DMS153 treated with DMSO at 0.1 percent for 48 hours (cell line): Measurements from ENCODE around the gene ASTN2.
"Not testable (repeated sequence)": the region's sequence is repeated elsewhere in the genome, so short reads cannot be mapped to it uniquely, and the experiment has no call there.

Source experiments
- DNase-seq: peaks from one replicate; lab custom pipeline; 2025; ENCODE audit not compliant: unreplicated experiment; lab: John Stamatoyannopoulos, UW

Gene ASTN2

DNA sequence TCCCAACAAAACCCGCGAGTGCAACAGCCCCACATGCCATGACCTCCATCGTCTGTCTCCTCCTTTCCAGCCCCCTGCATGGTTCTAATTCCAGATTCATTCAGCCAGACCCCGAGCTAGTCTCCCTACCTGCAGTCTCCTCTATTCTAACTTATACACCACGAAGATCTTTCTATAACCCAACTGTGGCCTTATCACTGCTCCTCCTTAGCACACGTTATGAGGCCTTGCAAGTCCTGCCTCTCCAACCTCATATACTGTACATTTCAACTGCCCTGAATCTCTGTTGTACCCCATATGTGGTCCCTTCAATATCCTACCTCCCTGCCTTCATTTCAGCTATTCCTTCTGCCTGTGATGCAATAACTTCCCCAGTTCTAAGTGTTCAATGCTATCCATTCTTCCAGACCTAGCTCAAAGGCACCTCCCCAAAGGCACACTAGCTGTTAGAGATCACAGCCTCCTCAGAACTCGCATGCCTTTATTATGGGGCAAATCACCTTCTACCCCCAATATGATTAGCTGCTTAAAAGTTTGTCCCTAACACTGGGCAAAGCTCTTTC is 942.8 kb downstream of the ASTN2 start:
- no peak for DNase-seq

DNA sequence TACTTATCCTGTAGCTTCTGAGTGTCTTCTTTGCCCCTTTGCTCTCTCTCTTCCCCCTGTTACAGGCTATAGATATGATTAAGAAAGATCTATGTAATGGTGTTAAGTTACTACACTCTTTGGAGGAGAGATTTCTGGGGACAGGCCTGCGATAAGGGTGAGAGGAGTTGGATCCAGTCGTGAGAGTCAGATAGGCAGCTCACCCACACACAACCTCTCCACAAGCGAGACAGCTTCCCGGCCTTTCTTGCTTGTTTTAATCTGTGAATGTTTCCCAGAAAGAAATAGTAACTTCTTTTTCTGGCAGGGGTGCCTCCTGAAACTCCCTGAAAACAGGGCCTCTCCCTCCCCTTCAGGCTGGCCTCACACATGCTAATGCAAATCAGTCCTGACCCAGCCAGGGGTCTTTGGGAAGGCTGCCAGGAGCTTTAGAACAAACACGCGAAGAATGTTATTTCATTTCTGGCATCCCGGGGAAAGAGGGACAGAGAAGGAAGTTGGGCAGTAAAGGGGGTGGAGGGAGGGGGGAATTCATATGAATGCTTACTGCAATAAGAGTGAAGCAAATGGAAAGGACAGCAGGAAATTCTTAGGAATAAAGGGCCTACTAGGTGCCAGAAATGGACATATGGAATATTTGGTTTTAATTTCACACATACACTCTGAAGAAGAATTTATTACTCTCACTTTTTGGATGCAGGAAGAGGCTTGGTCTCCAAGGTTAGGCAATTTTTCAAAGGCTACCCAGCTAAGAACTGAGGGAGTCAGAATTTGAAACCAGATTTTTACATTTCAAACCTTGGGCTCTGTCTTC is 943.6 kb downstream of the ASTN2 start:
- no peak for DNase-seq

DNA sequence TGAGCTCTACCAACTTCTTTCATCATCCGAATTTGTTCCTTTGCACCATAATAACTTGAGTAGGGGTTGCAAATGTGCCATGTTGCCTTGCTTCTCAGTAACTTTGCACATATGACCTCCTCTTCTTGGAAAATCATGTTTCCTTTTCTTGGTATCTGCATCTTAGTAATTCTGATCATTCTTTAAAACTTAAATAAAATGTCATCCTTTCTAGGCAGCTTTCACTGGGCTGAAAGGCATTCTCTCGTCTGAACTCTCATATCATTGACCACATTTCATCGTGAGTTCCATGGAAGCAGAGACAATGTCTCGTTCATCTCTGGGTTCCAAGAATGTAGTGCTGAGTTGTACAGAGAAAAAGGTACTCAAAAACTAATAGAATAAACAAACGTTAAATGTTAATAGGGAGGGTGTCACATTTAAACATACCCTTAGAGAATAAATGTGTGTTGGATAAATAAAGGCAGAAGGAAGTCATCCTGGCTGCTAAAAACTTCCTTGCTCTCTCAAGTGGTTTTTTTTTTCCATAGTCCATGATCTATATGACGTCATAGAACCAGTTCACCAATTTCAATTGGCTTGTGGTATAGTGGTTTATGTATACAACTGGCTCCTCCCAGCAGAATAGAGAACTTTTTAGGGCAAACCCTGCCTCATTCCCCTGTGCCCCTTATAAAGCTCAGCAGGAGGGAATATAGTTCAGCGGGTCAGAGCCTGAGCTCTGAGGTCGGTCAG is 945.9 kb downstream of the ASTN2 start:
- no peak for DNase-seq

DNA sequence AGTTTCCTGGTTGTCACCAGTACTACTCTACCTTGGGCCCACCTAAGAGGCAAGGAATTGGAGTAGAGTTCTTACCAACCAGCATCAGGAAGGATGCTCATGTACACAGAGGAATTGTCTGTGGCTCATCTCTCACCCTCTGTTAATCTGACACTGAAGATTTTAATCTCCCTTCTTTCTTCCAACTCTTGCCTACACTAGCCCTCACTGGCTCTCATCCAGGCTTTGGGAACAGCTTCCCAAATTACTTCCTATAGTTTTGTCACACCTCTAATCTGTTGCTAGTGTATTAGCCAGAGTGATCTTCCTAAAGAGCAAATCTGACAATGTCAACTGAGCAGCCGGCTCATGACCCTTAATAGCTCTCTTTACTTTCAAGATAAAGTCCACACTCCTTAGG is 946.5 kb downstream of the ASTN2 start:
- no peak for DNase-seq

DNA sequence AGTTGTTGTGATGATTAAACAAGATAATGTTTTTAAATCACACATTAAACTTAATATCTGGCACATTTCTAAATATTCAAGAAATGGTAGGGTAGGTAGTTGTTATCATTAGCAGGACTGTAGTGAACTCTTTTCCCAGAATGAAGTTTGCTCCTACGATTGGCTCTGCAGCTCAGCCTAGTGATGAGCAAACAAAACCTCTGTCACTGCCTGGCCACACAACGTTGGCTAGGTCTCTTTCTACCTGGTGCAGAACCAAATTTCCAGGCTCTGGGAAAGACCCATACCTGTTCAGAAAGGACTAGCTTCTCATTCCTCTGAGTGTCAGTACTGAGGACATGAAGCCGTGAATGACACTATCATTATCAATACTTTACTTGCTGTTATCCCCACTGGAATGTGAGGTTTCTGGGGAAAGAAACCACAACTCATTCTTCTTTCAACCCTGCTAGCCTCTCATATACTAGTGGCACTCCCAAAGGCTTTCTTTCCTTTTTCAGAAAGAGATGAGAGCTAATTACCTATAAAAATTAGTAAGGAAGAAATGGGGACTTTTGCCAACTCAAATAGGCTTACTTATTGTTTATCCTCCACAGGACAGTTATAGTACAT is 947.0 kb downstream of the ASTN2 start:
- DNase-seq: no peak

DNA sequence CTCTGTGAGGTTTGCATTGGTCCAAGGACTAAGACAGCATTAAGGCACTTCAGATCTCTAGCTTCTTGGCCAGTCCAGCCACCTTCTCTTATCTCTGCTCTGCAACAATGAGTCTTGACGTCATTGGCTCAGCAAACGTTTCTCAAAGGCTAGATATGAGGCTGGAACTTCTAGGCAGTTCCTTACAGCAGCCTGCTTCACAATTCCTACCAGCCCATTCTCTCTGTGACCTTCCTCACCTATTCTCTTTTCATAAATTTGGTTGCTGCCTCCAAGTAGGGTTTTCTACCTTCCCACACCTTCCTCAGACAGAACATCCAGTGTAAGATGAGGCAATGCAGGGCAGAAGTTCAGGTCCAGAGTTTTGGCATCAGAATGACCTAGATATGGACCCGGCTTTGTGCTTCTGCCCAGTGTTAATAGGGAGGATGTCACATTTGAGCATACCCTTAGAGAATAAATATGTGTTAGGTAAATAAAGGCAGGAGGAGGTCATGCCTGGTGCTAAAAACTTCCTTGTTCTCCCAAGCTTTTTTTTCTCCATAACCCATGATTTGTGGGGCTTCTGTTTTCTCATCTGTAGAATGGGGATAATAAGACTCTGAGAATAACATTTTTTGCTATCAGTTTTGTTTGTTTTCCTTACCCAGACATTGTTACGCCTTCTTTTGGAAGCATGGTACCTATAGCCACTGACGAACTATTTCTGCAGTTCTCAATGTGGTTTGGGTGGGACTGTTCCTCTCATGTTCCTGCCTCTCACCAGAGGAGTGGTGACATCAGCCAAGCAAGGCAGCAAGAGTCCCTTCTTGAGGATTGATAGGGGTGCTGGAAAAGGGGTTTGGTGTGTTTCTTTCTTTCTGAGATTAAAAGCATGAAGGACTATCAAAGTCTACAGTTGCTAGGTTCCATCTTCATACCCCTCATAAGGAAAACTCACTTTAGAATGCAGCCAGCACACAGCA is 948.3 kb downstream of the ASTN2 start:
- no peak for DNase-seq

DNA sequence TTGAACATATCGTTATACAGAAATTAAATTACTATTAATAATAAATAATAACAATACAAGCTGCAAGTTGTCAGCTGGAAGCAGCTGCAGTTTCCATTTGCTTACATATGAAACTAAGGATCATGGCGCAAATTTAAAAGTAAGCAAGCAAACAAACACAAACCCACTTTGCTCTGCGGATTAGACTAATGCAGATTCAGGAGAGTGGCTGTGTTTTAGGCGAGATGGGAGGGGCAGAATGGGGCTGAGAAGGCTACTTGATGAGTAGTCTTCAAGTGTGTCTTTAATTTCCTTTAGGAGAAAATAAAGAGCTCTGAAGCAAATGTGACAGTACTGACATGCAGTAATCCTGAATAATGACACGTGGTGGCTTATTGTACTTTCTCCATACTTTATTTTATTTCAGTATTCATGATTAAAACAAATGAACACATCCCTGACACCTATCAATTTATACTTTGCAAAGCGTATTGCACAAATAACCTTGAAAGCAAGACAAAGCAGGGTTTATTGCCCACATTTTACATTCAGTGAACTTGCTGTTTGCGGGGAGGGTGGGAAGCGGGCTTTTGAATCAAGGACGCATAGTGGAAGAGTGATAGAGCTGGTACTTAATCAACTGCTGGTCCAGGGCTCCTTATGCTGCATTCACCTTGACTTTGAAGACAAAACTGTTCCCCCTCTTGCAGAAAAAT is 949.1 kb downstream of the ASTN2 start:
- no peak for DNase-seq

DNA sequence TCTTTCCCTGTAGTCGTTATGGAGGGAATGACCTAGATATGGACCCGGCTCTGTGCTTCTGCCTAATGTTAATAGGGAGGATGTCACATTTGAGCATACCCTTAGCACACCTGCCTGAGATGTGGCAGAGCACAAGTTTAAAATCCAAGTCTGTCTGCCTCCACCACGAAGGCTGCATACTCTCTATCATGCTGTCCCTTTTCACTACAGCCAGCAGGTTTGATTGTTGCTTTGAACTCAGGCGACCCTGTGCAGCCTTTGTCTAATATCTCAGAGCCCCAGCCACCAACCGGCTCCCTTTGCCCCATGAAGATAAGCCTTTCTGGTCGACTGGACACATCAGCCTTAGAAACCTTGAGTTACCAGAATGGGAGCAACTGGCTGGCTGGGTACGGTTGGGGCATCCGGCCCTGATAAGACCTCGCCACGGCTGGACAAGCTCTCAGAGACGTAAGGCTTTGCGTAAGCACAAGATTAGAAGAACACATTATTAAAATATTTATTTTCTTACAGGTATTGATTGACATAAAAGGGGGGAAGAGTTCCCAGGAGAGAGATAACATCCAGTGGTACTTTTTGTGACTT is 949.8 kb downstream of the ASTN2 start:
- no peak for DNase-seq

DNA sequence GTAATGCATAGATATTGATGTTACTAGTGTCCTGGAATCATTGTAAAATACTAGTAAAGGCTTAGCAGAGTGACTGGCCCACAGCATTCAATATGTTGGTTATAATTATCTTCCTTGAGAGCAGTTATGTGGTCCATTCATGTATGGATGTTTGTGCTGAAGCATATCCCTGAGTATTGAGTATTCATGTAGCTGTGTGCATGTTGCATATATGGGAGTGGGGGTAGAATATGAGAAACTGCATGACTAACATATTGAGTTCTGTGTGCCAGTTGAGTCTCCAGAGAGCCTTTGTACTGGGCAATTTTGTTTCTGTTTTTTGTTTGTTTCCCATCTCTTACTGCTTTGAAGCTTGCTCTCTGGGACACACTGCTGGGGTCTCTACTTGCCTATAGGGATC is 950.4 kb downstream of the ASTN2 start:
- no peak for DNase-seq

DNA sequence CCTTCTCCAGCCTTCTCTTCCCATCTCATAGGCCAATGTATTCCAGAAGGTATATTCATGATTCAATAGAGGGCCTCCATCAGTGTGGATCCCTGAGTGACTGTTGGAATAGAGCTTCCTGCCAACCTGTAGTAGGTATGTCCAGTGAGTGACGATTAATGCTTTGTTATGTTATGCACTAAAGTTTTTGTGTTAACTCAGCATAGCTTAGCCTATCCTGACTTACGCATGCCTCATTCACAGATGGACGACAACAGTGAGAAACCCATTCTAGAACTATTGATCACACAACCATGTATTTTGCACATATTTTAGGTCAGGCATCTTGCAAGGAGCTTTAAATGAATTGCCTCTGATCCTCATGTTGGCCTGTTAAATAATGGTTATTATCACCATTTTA is 953.2 kb downstream of the ASTN2 start:
- no peak for DNase-seq

DNA sequence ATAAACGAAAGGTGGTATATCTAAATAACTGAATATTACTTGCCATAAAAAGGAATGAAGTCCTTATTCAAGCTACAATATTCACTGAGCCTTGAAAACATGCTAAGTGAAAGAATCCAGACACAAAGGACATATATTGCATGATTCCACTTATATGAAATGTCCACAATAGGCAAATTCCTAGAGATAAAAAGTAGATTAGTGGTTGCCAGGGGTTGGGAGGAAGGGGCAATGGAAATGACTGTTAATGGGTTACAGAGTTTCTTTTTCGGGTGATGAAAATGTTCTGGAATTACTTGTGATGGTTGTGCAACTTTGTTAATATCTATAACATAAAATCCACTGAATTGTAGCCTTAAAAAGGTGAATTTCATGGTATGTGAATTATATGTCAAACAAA is 954.8 kb downstream of the ASTN2 start:
- DNase-seq: no peak

DNA sequence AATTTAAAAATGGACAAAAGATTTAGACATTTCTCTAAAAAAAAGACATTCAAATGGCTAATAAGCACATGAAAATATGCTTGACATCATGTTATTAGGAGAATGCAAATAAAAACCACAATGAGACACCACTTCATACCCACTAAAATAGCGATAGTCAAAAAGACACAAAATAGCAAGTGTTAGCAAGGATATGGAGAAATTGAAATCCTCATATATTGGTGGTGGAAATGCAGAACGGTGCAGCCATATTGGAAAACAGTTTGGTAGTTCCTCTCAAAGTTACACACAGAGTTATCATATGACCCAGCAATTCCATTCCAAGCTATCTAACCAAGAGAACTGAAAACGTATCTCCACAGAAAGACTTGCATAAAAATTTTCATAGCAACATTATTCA is 955.3 kb downstream of the ASTN2 start:
- DNase-seq: no peak

DNA sequence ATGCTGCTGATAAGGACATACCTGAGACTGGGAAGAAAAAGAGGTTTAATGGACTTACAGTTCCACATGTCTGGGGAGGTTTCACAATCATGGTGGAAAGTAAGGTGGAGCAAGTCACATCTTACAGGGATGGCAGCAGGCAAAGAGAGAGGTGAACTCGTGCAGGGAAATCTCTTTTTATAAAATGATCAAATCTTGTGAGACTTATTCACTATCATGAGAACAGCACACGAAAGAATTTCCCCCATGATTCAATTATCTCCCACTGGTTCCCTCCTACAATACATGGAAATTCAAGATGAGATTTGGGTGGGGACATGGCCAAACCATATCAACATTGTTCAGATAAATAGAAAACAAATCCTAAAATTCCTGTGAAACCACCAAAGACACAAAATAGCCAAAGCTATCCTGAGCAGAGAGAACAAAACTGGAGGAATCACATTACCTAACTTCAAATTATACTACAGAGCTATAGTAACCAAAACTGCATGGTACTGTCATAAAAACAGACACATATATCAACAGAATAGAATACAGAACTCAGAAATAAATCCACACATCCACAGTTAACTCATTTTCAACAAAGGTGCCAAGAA is 958.3 kb downstream of the ASTN2 start:
- no peak for DNase-seq

DNA sequence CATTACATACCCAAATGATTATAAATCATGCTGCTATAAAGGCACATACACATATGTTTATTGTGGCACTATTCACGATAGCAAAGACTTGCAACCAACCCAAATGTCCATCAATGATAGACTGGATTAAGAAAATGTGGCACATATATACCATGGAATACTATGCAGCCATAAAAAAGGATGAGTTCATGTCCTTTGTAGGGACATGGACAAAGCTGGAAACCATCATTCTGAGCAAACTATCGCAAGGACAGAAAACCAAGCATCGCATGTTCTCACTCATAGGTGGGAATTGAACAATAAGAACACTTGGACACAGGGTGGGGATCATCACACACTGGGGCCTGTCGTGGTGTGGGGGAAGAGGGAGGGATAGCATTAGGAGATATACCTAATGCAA is 960.3 kb downstream of the ASTN2 start:
- DNase-seq: not testable (repeated sequence)

DNA sequence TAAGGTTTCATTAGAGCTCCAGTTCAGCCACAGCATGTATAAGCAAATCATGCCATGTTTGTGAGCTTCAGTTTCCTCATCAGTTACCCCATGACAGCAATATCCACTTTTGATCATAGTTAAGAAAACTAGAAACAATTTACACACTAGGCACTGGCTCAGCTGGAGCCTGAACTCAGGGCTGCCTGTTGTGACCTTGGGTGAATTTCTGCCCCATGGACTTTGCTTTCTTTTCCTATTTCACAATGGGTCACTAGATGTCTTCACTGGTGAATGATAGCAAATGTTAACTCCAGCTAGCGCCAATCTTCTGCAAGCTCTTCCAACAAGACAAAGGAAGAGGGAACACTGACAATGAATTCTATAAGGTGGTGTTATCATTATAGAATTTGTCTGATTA is 961.1 kb downstream of the ASTN2 start:
- no peak for DNase-seq

DNA sequence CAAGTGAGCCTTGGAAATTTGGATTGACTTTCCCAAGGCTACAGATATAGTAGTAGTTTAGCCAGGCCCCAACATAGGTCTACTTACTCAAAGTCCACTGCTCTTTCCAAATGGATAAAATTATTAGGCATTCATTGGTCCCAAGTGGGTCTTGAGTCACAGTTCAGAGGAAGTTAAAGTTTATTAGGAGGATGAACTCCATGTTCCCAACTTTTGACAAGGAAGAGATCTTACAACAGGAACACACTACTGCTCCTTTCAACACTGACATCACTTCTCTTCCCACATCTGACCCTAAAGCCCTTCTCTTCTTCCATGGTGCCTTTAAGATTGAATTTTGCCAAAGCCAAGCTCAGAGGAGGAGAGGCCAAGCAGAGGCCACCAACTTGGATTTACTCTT is 962.2 kb downstream of the ASTN2 start:
- no peak for DNase-seq

DNA sequence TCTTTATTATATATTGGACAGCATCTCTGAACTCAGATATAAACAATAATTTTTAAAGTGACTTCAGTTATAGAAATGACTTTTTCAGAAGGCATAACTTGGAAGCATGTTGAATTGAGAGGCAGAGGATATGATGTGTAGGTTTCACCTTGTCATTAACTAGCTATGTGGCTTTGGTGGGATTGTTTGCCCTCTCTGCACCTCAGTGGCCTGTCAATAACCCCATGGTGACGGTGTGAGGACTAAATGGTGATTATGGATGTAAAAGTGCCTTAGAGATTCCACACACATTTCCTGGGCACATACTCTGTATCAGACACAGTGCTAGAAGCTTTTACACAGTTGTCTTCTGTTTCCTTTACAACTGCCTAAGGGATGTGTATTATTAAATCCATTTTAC is 962.6 kb downstream of the ASTN2 start:
- no peak for DNase-seq

DNA sequence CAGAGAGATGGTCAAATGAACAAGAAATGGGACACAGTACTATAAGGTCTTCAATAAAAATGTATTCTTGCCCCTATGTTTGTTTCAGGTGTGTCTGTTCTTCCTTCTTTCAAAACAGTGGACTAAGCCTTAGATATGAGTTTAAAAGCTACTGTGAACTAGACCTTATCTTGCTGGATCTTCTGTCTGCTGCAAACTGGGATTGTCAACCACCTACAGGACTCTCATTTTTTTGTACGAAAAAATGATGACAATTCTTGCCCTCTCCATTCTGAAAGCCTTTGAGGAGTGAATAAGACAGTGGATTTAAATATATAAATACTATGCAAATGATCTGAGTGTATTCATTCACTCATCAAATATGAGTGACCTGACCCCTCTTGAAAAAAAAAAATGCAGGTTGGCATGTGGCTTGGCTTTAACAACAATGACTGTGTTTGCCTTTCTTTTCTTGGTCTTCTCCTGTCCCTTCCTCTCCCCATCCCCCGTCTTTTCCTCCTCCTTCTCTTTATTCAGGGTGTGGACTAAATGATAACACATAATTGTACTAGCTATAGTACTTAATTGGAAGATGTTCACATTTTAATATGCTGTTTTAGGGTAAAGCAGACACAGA is 963.2 kb downstream of the ASTN2 start:
- no peak for DNase-seq
